ENCODE measurements around the gene OR6C74.

Gene OR6C74

DNA sequence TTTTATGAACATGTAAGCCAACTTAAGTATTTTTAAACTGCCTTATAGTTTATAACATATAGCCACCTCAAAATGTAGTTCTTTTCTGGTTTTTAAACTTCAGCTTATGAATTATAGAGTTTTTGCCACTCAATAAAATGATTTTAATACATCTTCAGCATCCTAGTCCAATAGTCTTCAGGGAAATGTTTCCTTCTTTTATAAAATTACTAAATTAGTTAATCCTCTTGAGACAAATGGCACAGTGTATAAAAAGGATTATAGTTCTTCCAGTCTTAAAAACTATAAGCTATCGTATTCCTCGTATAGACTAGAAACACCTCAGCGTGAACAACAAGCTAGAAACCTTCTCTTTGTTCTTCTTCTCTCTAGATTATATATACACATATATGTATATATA, at the start of gene OR6C74:
OR6C74 (plus strand) TSS at position 301 of the 400 bp plus-strand sequence. CDS start 2,679 bp downstream, outside the sequence.
- no peak for DNase-seq (ENCODE audit: low read depth in 4 of 4, low spot score in 1 of 4)

DNA sequence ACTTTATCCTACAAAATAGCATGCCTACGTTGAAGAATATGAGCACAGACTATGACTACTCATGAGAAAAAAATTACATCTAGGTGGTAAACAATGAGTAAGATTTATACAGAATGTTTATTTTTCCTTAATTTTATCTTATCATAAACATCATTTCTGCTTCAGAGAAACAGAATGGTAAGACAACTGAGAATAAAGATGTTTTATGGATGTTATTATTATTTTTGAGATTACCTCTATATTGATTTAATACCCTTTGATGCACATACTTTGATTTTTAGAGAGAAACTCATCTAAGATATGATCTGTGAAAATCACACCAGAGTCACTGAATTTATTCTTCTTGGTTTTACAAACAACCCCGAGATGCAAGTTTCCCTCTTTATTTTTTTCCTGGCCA, 23.7 kb upstream of the OR6C74 start, which contains the start of gene OR10A7:
OR10A7 (plus strand) TSS at position 301 of the 400 bp plus-strand sequence; CDS start at position 301, 0 bp downstream.
- DNase-seq (ENCODE audit: low read depth in 4 of 4, low spot score in 1 of 4): no peak

DNA sequence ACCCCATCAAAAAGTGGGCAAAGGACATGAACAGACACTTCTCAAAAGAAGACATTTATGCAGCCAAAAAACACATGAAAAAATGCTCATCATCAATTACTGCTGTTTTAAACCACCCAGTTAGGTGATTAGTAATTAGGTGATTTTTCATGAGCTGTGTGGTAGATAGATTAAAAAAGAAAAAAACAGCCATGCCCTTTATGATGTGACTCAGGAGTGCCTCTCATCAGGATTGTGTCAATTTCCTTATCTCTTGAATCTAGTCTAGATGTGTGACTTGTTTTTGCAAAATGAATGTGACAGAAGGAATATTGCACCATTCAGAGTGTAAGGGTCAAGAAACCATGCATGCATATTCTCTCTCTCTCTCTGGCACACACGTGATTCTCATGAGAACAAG, 17.9 kb upstream of the OR6C74 start:
- no peak for DNase-seq (ENCODE audit: low read depth in 4 of 4, low spot score in 1 of 4)

DNA sequence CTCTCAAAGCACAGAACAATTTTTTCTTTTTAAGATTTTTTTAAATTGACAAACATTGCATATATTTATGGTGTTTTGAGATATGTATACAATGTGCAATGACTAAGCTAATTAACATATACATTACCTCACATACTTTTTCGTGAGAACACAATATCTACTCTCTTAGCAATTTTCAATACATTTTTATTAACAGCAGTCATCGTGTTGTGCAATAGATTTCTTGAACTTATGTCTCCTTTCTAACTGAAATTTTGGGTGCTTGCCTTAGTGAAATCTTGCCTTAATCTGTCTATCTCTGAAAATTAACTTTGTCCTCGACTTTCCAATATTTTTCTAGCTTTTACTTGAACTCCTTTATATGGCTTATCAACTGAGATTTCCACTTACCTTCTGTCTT, 16.8 kb upstream of the OR6C74 start:
- DNase-seq (ENCODE audit: low read depth in 4 of 4, low spot score in 1 of 4): no peak

DNA sequence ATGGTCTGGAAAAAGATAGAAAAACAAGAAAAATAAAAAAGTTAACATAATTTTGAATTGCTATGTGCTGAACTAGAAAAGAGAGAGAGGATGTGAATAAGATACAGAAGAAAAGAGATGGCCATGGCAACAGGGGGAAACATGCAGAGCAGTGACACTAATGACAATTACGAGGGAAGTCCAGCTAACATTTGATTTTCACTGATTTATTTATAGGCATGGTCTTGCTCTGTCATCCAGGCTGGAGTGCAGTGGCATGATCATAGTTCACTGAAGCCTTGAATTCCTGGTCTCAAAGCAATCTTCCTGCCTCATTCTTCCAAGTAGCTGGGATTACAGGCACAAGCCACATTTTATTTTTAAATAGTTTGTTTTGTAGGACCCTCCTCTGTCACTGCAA, 1.8 kb downstream of the OR6C74 start:
- DNase-seq (ENCODE audit: low read depth in 4 of 4, low spot score in 1 of 4): no peak

DNA sequence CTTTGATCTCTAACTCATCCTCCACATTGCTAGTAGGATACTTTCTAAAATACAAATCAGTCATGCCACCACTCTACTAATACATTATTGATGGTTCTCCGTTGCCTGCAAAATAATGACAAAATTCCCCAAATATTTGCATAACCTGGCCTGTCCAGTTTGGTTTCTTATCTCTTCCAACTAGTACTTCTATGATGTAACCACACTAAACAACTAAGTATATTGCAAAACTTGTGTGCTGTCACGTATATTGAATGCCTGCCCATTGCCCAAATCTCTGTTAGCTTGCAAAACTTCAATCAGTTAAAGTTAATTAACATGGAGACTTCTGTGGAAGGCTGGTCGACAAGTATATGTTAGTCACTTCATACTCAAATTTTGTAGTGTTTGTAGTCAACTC, 6.5 kb downstream of the OR6C74 start:
- DNase-seq (ENCODE audit: low read depth in 4 of 4, low spot score in 1 of 4): no peak

DNA sequence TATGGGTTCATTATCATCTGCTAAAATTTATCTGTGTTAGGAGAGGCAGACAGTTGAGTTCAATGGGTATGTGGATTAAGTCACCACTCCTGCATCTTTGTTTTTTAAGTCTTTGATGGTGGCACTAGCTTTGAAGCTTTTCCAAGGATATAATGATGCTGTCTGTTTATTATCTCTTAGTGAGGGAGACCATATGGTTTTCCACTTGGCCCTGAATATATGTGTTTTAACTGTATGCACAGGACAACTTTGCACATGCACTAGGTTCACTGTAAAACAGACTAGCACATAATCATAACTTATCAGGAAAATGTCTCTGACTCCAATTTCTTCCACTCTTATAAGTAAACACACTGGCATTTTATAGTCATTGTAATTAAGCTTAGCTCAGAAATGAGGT, 8.9 kb downstream of the OR6C74 start:
- DNase-seq (ENCODE audit: low read depth in 4 of 4, low spot score in 1 of 4): no peak

DNA sequence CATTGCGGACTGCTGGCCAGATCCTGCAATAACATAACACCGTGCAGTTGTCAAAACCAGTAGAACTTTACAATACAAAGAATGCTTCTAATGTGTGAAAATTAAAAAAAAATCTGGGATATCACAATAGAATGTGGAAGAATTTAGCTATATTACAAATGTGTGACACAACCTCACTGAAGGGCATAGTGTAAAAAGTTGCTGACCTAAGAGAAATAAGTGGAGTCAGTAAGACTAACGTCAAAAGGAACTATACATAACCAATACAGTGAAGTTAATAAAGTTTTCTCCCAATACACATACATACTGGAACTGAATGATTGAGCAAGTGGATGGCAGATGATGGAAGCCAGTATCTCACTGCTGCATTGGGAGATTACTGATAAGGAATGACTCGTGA, 12.4 kb downstream of the OR6C74 start:
- no peak for DNase-seq (ENCODE audit: low read depth in 4 of 4, low spot score in 1 of 4)

DNA sequence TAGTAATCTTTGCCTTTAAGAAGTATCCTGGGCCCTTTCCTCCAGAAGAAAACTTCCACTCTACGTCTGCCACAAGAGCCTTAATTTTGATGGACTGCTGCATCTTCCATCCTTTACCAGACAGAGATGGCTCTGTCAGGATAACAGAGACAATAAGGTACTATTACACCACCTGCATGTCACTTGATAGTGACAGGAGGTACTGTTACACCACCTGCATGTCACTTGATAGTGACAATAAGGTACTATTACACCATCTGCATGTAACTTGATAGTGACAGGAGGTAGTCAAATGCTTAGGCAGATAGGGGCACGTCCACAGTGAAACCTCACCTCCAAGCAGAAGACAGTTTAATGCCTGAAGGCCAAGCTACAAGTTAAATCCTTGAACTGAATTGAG, 13.9 kb downstream of the OR6C74 start:
- DNase-seq (ENCODE audit: low read depth in 4 of 4, low spot score in 1 of 4): no peak

DNA sequence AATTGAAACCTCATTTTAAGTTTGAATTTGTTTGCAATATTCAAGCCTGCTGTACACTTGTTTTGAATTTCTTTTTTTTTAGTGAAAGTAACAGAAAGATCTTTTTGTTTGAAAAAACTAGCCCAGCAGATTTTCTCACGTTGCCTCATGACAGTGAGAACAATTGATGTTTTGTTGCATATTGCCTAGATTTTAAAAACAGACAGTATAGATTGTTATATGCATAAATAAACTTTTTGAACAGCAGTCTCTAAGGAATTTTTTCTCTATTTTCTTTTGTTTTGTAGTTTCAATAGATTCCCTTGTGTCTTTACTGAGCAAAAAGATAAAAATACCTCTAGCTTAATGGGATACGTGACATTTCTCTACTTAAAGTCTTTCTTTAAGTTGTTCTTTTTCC, 36.6 kb downstream of the OR6C74 start:
- no peak for DNase-seq (ENCODE audit: low read depth in 4 of 4, low spot score in 1 of 4)

DNA sequence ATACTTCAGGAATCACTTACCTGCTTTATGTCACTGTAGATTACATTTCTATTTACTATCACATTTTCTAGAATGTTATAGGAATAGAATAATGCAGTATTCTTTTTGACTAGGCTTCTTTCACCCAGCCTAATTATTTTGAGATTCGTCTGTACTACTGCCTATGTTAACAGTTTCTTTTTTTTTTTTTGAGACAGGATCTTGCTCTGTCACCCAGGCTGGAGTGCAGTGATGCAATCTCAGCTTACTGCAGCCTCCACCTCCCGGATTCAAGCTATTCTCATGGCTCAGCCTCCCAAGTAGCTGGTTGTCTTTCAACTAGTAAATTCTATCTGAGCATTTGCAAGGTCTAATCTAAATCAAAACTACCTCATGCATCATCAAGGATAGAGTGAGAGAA, 45.6 kb downstream of the OR6C74 start:
- DNase-seq (ENCODE audit: low read depth in 4 of 4, low spot score in 1 of 4): no peak

Measured in stimulated activated CD4-positive, alpha-beta T cell treated with anti-CD3 and anti-CD28 coated beads, Interleukin-1b, Interleukin-23, amount 100 ng/mL, for 24 hours (primary cell).